ENCODE data around the gene ARG1. TPM values are rescaled to one million over a fixed set of nuclear protein-coding genes. Genes with fewer than 3 reads are reported as not detected.
"Not testable (repeated sequence)": the region's sequence is repeated elsewhere in the genome, so short reads cannot be mapped to it uniquely, and the experiment has no call there.

Gene ARG1
- total and polyA plus RNA-seq, 2 of the 4 experiments (the other 2 are of a cell fraction) = not detected

DNA sequence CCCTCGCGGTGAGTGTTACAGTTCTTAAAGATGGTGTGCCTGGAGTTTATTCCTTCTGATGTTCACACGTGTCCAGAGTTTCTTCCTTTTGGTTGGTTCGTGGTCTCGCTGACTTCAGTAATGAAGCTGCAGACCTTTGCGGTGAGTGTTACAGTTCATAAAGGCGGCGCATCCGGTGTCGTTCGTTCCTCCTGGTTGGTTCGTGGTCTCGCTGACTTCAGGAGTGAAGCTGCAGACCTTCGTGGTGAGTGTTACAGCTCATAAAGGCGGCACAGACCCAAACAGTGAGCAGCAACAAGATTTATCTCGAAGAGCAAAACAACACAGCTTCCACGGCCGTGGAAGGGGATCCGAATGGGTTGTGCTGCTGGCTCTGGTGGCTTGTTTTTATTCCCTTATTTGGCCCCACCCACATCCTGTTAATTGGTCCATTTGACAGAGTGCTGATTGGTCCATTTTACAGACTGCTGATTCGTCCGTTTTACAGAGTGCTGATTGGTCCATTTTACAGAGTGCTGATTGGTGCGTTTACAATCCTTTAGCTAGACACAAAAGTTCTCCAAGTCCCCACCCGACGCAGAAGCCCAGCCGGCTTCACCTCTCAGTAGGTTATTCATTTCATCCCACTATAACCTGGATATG lies 48.2 kb upstream of the ARG1 start (continued):
- TF ChIP-seq, protein P1, sequence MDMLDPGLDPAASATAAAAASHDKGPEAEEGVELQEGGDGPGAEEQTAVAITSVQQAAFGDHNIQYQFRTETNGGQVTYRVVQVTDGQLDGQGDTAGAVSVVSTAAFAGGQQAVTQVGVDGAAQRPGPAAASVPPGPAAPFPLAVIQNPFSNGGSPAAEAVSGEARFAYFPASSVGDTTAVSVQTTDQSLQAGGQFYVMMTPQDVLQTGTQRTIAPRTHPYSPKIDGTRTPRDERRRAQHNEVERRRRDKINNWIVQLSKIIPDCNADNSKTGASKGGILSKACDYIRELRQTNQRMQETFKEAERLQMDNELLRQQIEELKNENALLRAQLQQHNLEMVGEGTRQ (IDR thresholded peaks at IDR 0.05; ENCODE audit: low read depth, low read length) = no peak
- TF ChIP-seq CHD1 (IDR thresholded peaks at IDR 0.05; ENCODE audit: low read depth, low read length) = no peak
- TF ChIP-seq MAFK (IDR thresholded peaks at IDR 0.05; ENCODE audit: low read depth, low read length) = no peak
- no peak for TF ChIP-seq MAZ (IDR thresholded peaks at IDR 0.05; ENCODE audit: borderline replicate concordance, low read depth, low read length)

DNA sequence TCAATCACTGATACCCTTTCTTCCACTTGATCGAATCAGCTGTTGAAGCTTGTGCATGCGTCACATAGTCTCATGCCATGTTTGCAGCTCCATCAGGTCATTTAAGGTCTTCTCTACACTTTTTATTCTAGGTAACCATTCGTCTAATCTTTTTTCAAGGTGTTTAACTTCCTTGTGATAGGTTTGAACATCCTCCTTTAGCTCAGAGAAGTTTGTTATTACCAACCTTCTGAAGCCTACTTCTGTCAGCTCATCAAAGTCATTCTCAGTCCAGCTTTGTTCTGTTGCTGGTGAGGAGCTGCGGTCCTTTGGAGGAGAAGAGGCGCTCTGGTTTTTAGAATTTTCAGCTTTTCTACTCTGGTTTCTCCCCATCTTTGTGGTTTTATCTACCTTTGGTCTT lies 42.1 kb upstream of the ARG1 start:
- H2AFZ ChIP-seq (replicated peaks; ENCODE audit: low read length, poor library complexity); H3K4me3 ChIP-seq (ENCODE audit: insufficient read depth, low read depth, low read length); BruUV-seq (replicated peaks); DNase-seq; CTCF ChIA-PET; H3K79me1 ChIP-seq (ENCODE audit: low read depth in 1 of 2, low read length in 2 of 2); H3K36me3 ChIP-seq (ENCODE audit: control insufficient read depth, insufficient read depth, low read length); H4K20me1 ChIP-seq (ENCODE audit: insufficient read depth, low read length); H2BK20ac ChIP-seq (ENCODE audit: low read depth, low read length); H4K91ac ChIP-seq (ENCODE audit: insufficient read depth, low read depth, low read length); H3K4me2 ChIP-seq (ENCODE audit: low read depth, low read length); H3K4me1 ChIP-seq (ENCODE audit: control insufficient read depth, insufficient read depth, low read length); H4K8ac ChIP-seq (ENCODE audit: low read depth in 2 of 2, low read length in 2 of 2); H3K14ac ChIP-seq (replicated peaks; ENCODE audit: low read depth, low read length); dilution Hi-C loops (cut with HindIII; ENCODE audit: low sequenced_read_pairs, unreplicated experiment); H3K18ac ChIP-seq (ENCODE audit: low read depth, low read length); H3K9ac ChIP-seq (ENCODE audit: low read depth, low read length); H3K9me1 ChIP-seq (ENCODE audit: insufficient read depth, low read length); H2BK15ac ChIP-seq (ENCODE audit: low read depth, low read length); H4K5ac ChIP-seq (ENCODE audit: low read depth, low read length); H3K27ac ChIP-seq (ENCODE audit: insufficient read depth, low read length); H2AK9ac ChIP-seq (replicated peaks; ENCODE audit: low read depth, low read length, poor library complexity); H3K27me3 ChIP-seq (ENCODE audit: control insufficient read depth, insufficient read depth, low read length); H3K9me3 ChIP-seq (ENCODE audit: control insufficient read depth, insufficient read depth, low read length); H2AK5ac ChIP-seq (ENCODE audit: low read depth, low read length); H3K56ac ChIP-seq (ENCODE audit: extremely low read depth, insufficient read depth, low read length); H2BK5ac ChIP-seq (ENCODE audit: low read depth, low read length, poor library complexity, severe bottlenecking); H3K23ac ChIP-seq (ENCODE audit: low read depth, low read length); ATAC-seq (ENCODE audit: low read depth); POLR2A ChIA-PET (ENCODE audit: unreplicated experiment); intact Hi-C loops (cut with micrococcal nuclease); H2BK120ac ChIP-seq (ENCODE audit: low read depth, low read length); H3K4ac ChIP-seq (ENCODE audit: low read depth, low read length): not testable (repeated sequence)
- in situ Hi-C loops (cut with MboI; ENCODE audit: low sequenced_read_pairs) = loop anchor here (10.0 kb wide), 1 partner anchor 646 kb away; no protein-coding TSS in a partner anchor
- no CpG with 5 or more reads among the region's 5 CpGs for WGBS, 2 experiments (ENCODE audit: extremely low coverage in 2 of 2, insufficient read length in 1 of 2)

DNA sequence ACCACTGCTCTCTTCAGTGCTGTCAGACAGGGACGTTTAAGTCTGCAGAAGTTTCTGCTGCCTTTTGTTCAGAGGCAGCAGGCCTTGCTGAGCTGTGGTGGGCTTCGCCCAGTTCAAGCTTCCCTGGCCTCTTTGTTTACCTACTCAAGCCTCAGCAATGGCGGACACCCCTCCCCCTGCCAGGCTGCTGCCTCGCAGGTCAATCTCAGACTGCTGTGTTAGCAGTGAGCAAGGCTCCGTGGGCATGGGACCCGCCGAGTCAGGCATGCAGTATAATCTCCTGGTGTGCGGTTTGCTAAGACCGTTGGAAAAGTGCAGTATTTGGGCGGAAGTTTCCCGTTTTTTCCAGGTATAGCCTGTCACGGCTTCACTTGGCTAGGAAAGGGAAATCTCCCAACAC lies 41.3 kb upstream of the ARG1 start:
- H4K8ac ChIP-seq (ENCODE audit: low read depth in 2 of 2, low read length in 2 of 2); CTCF ChIA-PET; H2BK15ac ChIP-seq (ENCODE audit: low read depth, low read length); H4K20me1 ChIP-seq (ENCODE audit: insufficient read depth, low read length); dilution Hi-C loops (cut with HindIII; ENCODE audit: low sequenced_read_pairs, unreplicated experiment); H4K5ac ChIP-seq (ENCODE audit: low read depth, low read length); H3K79me1 ChIP-seq (ENCODE audit: low read depth in 1 of 2, low read length in 2 of 2); POLR2A ChIA-PET (ENCODE audit: unreplicated experiment); H2BK20ac ChIP-seq (ENCODE audit: low read depth, low read length); H3K9ac ChIP-seq (ENCODE audit: low read depth, low read length); H3K27ac ChIP-seq (ENCODE audit: insufficient read depth, low read length); H3K4me1 ChIP-seq (ENCODE audit: control insufficient read depth, insufficient read depth, low read length); H3K36me3 ChIP-seq (ENCODE audit: control insufficient read depth, insufficient read depth, low read length); H2BK120ac ChIP-seq (ENCODE audit: low read depth, low read length); H3K18ac ChIP-seq (ENCODE audit: low read depth, low read length); H4K91ac ChIP-seq (ENCODE audit: insufficient read depth, low read depth, low read length); DNase-seq; H3K14ac ChIP-seq (replicated peaks; ENCODE audit: low read depth, low read length); H3K56ac ChIP-seq (ENCODE audit: extremely low read depth, insufficient read depth, low read length); H3K4ac ChIP-seq (ENCODE audit: low read depth, low read length); BruUV-seq (replicated peaks); H2AK9ac ChIP-seq (replicated peaks; ENCODE audit: low read depth, low read length, poor library complexity); H3K9me3 ChIP-seq (ENCODE audit: control insufficient read depth, insufficient read depth, low read length); H2AFZ ChIP-seq (replicated peaks; ENCODE audit: low read length, poor library complexity); ATAC-seq (ENCODE audit: low read depth); H2BK5ac ChIP-seq (ENCODE audit: low read depth, low read length, poor library complexity, severe bottlenecking); H2AK5ac ChIP-seq (ENCODE audit: low read depth, low read length); intact Hi-C loops (cut with micrococcal nuclease); H3K27me3 ChIP-seq (ENCODE audit: control insufficient read depth, insufficient read depth, low read length); H3K4me2 ChIP-seq (ENCODE audit: low read depth, low read length); H3K4me3 ChIP-seq (ENCODE audit: insufficient read depth, low read depth, low read length); H3K23ac ChIP-seq (ENCODE audit: low read depth, low read length); H3K9me1 ChIP-seq (ENCODE audit: insufficient read depth, low read length): not testable (repeated sequence)
- in situ Hi-C loops (cut with MboI; ENCODE audit: low sequenced_read_pairs) = loop anchor here (10.0 kb wide), 1 partner anchor 647 kb away; no protein-coding TSS in a partner anchor
- WGBS, 2 experiments (ENCODE audit: extremely low coverage in 2 of 2, insufficient read length in 1 of 2) = 61% methylated on average over 3 of the region's 12 CpGs; no CpG with 5 or more reads in 1 of the 2 experiments
